ENCODE measurements around the gene CPPED1.

Gene CPPED1

GRCh38 chr16:12729448-12729847, 74.2 kb downstream of the CPPED1 start:
- no peak for FAIRE-seq

DNA sequence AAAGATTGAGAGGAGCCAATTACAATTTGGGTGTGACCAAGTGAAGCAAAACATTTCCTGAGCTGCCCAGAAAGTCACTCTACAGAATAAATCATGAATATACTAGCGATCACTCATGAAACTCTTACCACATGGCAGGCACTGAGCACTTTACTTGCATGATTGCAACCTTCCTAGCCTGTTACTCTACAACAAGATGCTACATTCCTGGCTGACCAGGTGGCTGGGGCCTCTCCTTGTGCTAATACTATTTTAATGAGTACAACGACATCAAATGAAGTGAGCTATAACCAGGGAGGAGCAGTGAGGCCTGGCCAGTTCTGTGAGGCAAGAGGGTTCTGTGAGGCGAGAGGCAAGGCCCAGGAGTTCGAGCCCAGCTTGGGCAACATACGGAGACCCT, 75.2 kb downstream of the CPPED1 start:
- no peak for FAIRE-seq

GRCh38 chr16:12724226-12724625, 79.5 kb downstream of the CPPED1 start:
- no peak for FAIRE-seq

DNA sequence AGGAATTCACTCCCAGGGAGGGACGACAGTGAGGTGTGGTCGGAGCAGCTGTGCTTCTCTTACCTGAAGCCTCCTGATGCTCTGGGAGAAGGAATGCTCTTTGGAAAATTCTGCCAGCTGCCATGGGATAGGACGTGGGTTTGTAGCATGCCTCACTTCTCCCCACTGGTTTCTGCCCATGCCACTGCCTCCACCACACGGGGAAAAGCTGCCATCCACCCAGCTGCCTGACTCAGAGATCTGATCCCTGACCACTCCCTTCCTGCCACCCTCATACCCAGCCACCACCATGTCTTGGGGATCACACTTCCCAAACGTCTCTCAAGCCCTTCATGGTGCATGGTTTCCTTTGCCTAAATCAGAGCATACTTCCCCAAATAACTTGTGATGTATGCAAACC, 80.0 kb downstream of the CPPED1 start:
- no peak for FAIRE-seq

- no peak for FAIRE-seq
Measured at GRCh38 chr16:12721841-12722421, 81.8 kb downstream of the CPPED1 start.

- FAIRE-seq, result no peak
Measured at GRCh38 chr16:12719972-12720371, 83.7 kb downstream of the CPPED1 start.

DNA sequence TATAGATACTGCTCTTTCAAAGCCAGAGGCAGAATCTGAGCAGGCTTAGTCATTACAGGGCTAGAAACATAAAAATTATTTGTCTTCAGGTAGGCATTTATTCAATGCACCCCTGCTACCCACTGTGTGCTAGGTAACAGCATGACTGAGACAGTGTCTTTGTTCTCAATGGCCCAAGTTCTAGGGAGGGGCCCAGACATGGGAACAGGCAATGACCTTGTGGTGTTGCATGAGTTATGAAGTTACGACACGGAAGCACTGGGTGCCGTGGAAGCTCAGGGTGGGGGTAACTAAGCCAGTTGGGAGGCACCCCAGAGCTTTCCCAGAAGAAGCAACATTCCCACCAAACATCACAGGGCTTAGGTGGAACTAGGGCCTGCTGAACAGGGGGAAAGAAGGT, 87.0 kb downstream of the CPPED1 start:
- no peak for FAIRE-seq

DNA sequence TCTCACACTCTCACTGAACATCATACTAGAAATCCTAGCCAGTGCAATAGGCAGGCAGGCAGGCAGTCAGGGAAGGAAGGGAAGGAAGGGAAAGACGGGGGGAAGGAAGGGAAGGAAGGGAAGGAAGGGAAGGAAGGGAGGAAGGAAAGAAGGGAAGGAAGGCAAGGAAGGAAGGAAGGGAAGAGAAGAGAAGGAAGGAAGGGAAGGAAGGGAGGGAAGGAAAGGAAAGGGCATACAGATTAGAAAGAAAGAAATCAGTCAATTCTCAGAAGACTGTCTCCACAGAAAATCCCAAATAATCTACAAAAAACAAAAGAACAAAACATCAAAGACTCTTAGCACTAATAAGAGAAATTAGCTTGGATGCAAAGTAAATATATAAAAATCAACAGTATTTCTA, 93.9 kb downstream of the CPPED1 start:
- FAIRE-seq, result no peak

GRCh38 chr16:12708266-12708665, 95.4 kb downstream of the CPPED1 start:
- no peak for FAIRE-seq

- FAIRE-seq, result no peak
Measured at GRCh38 chr16:12706628-12707027, 97.1 kb downstream of the CPPED1 start.

- FAIRE-seq, result no peak
Measured at GRCh38 chr16:12704492-12705111, 99.1 kb downstream of the CPPED1 start.

- no peak for FAIRE-seq
Measured at GRCh38 chr16:12703935-12704334, 99.8 kb downstream of the CPPED1 start.

GRCh38 chr16:12700161-12700560, 103.5 kb downstream of the CPPED1 start:
- no peak for FAIRE-seq

- no peak for FAIRE-seq
Measured at GRCh38 chr16:12699161-12699560, 104.5 kb downstream of the CPPED1 start.

GRCh38 chr16:12697437-12697836, 106.2 kb downstream of the CPPED1 start:
- FAIRE-seq, result no peak

DNA sequence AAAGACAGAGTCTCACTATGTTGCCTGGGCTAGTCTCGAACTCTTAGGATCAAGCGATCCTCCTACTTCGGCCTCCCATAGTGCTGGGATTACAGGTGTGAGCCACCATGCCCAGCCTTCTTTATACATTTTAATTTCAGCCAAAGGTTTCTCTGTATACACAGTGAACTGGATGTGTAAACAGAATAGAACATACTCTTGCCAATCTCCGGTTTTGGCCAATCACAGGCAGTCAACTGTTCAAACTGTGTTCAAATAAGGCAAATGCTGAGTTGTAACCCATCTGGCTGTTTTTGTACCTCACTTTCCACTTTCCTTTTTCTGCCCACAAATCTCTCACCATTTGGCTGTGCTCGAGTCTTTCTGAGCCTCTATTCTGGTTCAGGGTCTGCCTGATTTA, 108.2 kb downstream of the CPPED1 start:
- FAIRE-seq, result no peak

DNA sequence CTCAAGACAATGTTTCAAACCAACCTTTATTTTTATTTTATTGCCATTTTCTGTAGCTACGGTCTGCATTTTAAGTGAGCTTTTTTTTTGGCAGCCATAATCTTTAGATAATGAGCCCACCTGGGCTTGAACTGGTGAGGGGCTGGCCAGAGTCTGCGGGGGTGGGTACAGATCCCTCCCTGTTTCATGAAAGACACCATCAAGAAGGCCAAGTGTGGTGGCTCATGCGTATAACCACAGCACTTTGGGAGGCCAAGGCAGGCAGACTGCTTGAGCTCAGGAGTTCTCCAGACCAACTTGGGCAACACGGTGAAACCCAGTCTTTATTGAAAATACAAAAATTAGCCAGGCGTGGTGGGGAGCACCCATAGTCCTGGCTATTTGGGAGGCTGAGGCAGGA, 113.7 kb downstream of the CPPED1 start:
- no peak for FAIRE-seq

- no peak for FAIRE-seq
Measured at GRCh38 chr16:12688951-12689850, 114.5 kb downstream of the CPPED1 start.

GRCh38 chr16:12685806-12686205, 117.9 kb downstream of the CPPED1 start:
- no peak for FAIRE-seq

- FAIRE-seq, result no peak
Measured at GRCh38 chr16:12682432-12683165, 121.1 kb downstream of the CPPED1 start.

GRCh38 chr16:12681653-12682052, 122.0 kb downstream of the CPPED1 start:
- FAIRE-seq, result no peak

- FAIRE-seq, result no peak
Measured at GRCh38 chr16:12680531-12680930, 123.2 kb downstream of the CPPED1 start.

DNA sequence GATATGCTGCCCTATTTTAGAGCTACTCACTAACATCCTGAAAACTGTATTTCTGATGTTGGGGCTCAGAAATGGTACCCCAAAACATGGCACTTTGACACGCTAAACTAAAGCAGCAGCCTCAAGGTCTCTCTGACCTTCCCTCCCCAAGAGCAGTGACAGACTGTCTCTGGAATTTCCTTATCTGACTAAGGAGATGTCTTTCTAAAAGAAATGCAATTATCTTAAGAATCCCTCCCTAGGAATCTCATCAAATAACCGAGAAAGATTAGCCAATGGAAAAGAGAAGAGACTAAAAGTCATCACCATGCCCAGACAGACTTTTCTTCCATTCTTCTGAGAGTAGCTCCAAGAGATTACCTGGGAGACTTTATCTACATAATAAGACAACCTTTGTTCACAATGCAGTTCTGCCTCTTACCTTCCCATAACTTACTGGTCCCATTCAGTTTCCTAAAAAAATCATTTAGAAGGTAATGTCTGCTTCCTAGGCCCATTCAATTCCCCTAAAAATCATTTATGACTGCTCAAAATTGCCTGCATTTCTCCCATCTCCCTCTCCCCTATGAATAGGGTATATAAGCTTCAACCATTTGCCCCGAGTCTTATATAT, 123.9 kb downstream of the CPPED1 start:
- FAIRE-seq, result no peak

Measured in TTC549 (cell line).